Activated B cell treated with CpG ODN at 0.5 μM for 24 hours (primary cell): Measurements from ENCODE around the gene RXRA. TPM values are rescaled to one million over a fixed set of nuclear protein-coding genes. Genes with fewer than 3 reads are reported as not detected.

Experiments
- ATAC-seq: fragments of 200-7000 bp; cut with Tn5 transposase; one replicate; pipeline ENCODE4 v1.10.0; 2021; ENCODE audit warnings: low read depth, mild to moderate bottlenecking, moderate library complexity
- CTCF ChIA-PET: fragments of 350-600 bp; sonication (Branson Sonifier 250); formaldehyde crosslinking; loops from one replicate; lab custom pipeline; 2021; ENCODE audit warnings: antibody characterized with exemption; lab: Charles Lee
- POLR2A ChIA-PET: fragments of 350-600 bp; sonication (Branson Sonifier 250); formaldehyde crosslinking; loops from one replicate; lab custom pipeline; 2021; ENCODE audit warnings: antibody characterized with exemption; lab: Charles Lee
- DNase-seq: peaks from one replicate; pipeline ENCODE4 v3.0.0; 2022
- H3K27ac Mint-ChIP-seq: one replicate; pipeline ENCODE4 v1.8.0; 2020; ENCODE audit warnings: mixed read lengths
- H3K27me3 Mint-ChIP-seq: one replicate; pipeline ENCODE4 v1.8.0; 2021; ENCODE audit warnings: mixed read lengths
- H3K36me3 Mint-ChIP-seq: one replicate; pipeline ENCODE4 v1.8.0; 2021; ENCODE audit warnings: low read depth, mixed read lengths
- H3K4me1 Mint-ChIP-seq: one replicate; pipeline ENCODE4 v1.8.0; 2021; ENCODE audit warnings: mixed read lengths
- H3K4me3 Mint-ChIP-seq: one replicate; pipeline ENCODE4 v1.8.0; 2020; ENCODE audit warnings: mild to moderate bottlenecking, mixed read lengths
- H3K9me3 Mint-ChIP-seq: one replicate; pipeline ENCODE4 v1.8.0; 2020; ENCODE audit warnings: mixed read lengths
- CTCF ChIP-seq: fragments of 200-600 bp; IDR thresholded peaks from one replicate; pipeline ENCODE4 v1.8.0; 2022; ENCODE audit warnings: antibody characterized with exemption, mild to moderate bottlenecking
- intact Hi-C: fragments of 100-400 bp; cut with micrococcal nuclease; formaldehyde crosslinking; loops from one replicate; pipeline ENCODE4 v1.15.1; 2024
- total RNA-seq: library from RNA; stranded (reverse); gene quantifications from 2 replicates; pipeline ENCODE4 v1.2.3, GENCODE V29; 2022

RXRA gene
- total RNA-seq, 1 donor from 2014 or later = 5.0 TPM

GRCh38 chr9:134359493-134360179 is 33.4 kb downstream of the RXRA start:
- ATAC-seq = no peak

GRCh38 chr9:134360180-134360759 is 34.0 kb downstream of the RXRA start:
- no peak for ATAC-seq
- CTCF ChIA-PET = interaction anchor here (1.1 kb wide), 1 partner anchor 83 kb away, joined by 4 read pairs; no protein-coding TSS in a partner anchor
- POLR2A ChIA-PET = no interaction called here
- no peak for TF ChIP-seq CTCF
- Mint-ChIP-seq H3K27ac (no peak overlapping the region), H3K9me3 (no peaks in the 10 kb centered on the region), H3K4me3 (no peak overlapping the region), H3K4me1 (peaks cover under 1% of the 10 kb centered on the region), H3K36me3 (no peaks in the 10 kb centered on the region), H3K27me3 (no peaks in the 10 kb centered on the region)
- intact Hi-C loops = no loop called here
- DNase-seq = no peak

More at GRCh38 chr9:134359493-134360179, 33.4 kb downstream of the RXRA start:
- Mint-ChIP-seq H3K4me1 (no peaks in the 10 kb centered on the region), H3K36me3 (no peaks in the 10 kb centered on the region), H3K4me3 (no peak overlapping the region), H3K27me3 (no peaks in the 10 kb centered on the region), H3K9me3 (no peaks in the 10 kb centered on the region), H3K27ac (no peak overlapping the region)
- ChIA-PET CTCF (no interaction called here), POLR2A (no interaction called here)
- no peak for DNase-seq
- TF ChIP-seq CTCF = no peak
- intact Hi-C loops = no loop called here

GRCh38 chr9:134360897-134361296 is 34.6 kb downstream of the RXRA start:
- DNase-seq (no peak), ATAC-seq (no peak)
- Mint-ChIP-seq H3K27ac (no peak overlapping the region), H3K27me3 (no peaks in the 10 kb centered on the region), H3K36me3 (no peaks in the 10 kb centered on the region), H3K4me3 (no peak overlapping the region), H3K9me3 (no peaks in the 10 kb centered on the region), H3K4me1 (peaks cover 2% of the 10 kb centered on the region)
- no peak for TF ChIP-seq CTCF
- intact Hi-C loops = no loop called here
- ChIA-PET CTCF (interaction anchor here (1.1 kb wide), 1 partner anchor 82 kb away, joined by 4 read pairs; no protein-coding TSS in a partner anchor), POLR2A (no interaction called here)

- Mint-ChIP-seq H3K4me1 (peaks cover 2% of the 10 kb centered on the region), H3K36me3 (no peaks in the 10 kb centered on the region), H3K9me3 (no peaks in the 10 kb centered on the region), H3K27ac (no peak overlapping the region), H3K27me3 (no peaks in the 10 kb centered on the region), H3K4me3 (no peak overlapping the region)
- ChIA-PET CTCF (interaction anchor here (1.1 kb wide), 1 partner anchor 82 kb away, joined by 4 read pairs; no protein-coding TSS in a partner anchor), POLR2A (no interaction called here)
- ATAC-seq (no peak), DNase-seq (no peak)
- intact Hi-C loops = no loop called here
- TF ChIP-seq CTCF = no peak
These were observed 35.2 kb downstream of the RXRA start for GRCh38 chr9:134361426-134361825.

GRCh38 chr9:134361843-134362414 is 35.7 kb downstream of the RXRA start:
- Mint-ChIP-seq H3K27ac (no peak overlapping the region), H3K36me3 (no peaks in the 10 kb centered on the region), H3K27me3 (no peaks in the 10 kb centered on the region), H3K4me1 (peaks cover 2% of the 10 kb centered on the region), H3K9me3 (no peaks in the 10 kb centered on the region), H3K4me3 (no peak overlapping the region)
- POLR2A ChIA-PET = no interaction called here
- no peak for TF ChIP-seq CTCF
- intact Hi-C loops = no loop called here
- CTCF ChIA-PET = interaction anchor here (1.1 kb wide), 1 partner anchor 81 kb away, joined by 4 read pairs; no protein-coding TSS in a partner anchor
- no peak for ATAC-seq
- DNase-seq = no peak
